ENCODE measurements around the gene MZB1. TPM values are rescaled to one million over a fixed set of nuclear protein-coding genes. Genes with fewer than 3 reads are reported as not detected.

The MZB1 gene
- total RNA-seq, 4 donors from 2014 or later, result 0.49 to 11.0 (median 2.0) TPM

DNA sequence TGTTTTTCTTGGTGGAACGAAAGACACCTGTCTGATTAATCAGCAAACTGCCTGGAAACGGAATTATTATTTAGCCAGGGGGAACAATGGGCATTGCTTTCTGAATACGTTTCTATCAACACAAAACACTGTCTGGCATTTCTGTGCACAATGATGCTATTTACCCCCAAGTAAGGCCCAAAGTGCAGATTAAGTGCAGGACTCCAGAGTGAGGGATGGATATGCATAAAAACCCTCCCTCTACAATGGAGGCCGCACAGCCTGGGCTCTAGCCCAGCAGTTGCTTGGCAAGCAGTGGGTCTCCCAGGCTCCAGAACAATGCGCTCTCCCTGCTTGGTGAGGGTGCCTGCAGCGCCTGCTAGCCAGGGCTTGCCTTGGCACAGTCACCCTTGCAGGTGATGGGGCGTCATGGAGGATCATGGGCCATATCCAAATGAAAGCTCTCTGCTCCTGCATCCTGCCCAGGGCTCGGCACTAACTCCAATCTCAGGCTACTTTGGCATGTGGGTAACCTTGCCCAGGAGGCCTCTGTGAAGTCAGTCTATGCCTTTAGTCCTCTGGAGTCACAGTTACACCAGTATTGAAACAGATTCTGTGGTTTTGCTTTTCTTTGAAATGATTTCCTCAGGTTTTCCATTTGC is 25.6 kb upstream of the MZB1 start:
- H3K27ac ChIP-seq, result peak overlapping the region; percentile 70 to 85 (median 76)
- TF ChIP-seq, protein P1, sequence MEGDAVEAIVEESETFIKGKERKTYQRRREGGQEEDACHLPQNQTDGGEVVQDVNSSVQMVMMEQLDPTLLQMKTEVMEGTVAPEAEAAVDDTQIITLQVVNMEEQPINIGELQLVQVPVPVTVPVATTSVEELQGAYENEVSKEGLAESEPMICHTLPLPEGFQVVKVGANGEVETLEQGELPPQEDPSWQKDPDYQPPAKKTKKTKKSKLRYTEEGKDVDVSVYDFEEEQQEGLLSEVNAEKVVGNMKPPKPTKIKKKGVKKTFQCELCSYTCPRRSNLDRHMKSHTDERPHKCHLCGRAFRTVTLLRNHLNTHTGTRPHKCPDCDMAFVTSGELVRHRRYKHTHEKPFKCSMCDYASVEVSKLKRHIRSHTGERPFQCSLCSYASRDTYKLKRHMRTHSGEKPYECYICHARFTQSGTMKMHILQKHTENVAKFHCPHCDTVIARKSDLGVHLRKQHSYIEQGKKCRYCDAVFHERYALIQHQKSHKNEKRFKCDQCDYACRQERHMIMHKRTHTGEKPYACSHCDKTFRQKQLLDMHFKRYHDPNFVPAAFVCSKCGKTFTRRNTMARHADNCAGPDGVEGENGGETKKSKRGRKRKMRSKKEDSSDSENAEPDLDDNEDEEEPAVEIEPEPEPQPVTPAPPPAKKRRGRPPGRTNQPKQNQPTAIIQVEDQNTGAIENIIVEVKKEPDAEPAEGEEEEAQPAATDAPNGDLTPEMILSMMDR (IDR thresholded peaks at IDR 0.05), result no peak
- no peak for TF ChIP-seq POLR2A (IDR thresholded peaks at IDR 0.05)
- 33 to 34% methylated on average over 6 of the region's 8 CpGs for WGBS, 2 donors

DNA sequence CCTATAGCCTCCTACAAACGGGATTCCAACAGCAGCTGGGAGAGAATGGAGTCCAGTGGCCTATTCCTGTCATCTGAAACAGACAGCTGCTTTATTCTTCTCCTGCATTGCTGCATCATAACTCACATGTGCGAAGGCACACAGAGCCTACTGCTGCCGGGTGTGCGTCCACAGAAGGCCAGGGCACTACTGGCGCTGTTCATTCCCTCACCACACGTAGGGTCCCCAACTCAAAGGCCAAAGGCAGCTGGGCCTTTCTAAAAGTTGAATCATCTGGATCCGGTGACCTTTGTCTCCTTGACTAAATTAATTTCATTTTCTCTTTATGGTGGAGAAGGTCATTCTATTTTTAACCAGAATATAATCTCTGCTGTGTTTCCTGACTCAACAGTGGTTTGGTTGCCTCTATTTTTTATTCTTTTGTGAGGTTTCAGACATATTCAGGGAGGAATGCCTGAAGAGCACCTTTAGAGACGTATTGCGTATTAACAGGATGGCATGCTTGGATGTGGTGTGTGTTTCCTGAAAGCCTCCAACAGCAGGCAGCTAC is 24.9 kb upstream of the MZB1 start:
- DNase-seq, result no peak
- peaks cover 18 to 64% (median 46%) of the 10 kb centered on the region in 3 donors for H3K4me1 ChIP-seq
- TF ChIP-seq, protein P1 (IDR thresholded peaks at IDR 0.05), result peak in 1 of 6 experiments; percentile 7
- no peak for TF ChIP-seq POLR2A (IDR thresholded peaks at IDR 0.05)
- peak overlapping the region; percentile 70 to 85 (median 76) for H3K27ac ChIP-seq
- H3K36me3 ChIP-seq, result peaks cover 0 to 9% (median 0%) of the 10 kb centered on the region in 3 donors
- H3K9me3 ChIP-seq, result no peaks in the 10 kb centered on the region
- intact Hi-C loops (cut with DNase I), result no loop called here
- H3K27me3 ChIP-seq, result no peaks in the 10 kb centered on the region
- no peak overlapping the region for H3K4me3 ChIP-seq
- 25 to 42% methylated on average over 5 to 9 of the region's 9 CpGs for WGBS, 2 donors

More for the DNA sequence above, 25.6 kb upstream of the MZB1 start:
- no peak for DNase-seq
- peaks cover 0 to 12% (median 0%) of the 10 kb centered on the region in 3 donors for H3K36me3 ChIP-seq
- no peaks in the 10 kb centered on the region for H3K9me3 ChIP-seq
- peaks cover 18 to 71% (median 46%) of the 10 kb centered on the region in 3 donors for H3K4me1 ChIP-seq
- H3K27me3 ChIP-seq, result no peaks in the 10 kb centered on the region
- H3K4me3 ChIP-seq, result no peak overlapping the region
- intact Hi-C loops (cut with DNase I), result no loop called here

DNA sequence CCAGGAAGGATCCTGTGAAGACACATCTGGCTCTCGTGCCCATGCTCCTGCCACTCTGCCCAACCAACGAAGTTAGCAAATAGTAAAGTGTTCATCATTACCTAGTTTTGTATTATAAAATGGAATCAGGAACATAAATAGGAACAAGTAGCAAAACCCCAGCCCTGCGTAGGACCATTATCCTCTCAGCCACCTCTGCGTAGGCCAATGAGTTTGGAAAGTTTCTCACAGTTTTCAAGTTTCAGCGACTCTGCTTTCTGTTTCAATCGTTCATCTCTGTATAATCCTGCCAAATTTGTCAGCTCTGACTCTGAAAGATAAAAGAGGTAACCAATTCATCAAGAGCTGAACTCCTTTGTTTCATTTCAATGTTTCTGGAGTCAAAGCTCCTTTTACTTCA is 24.2 kb upstream of the MZB1 start:
- H3K36me3 ChIP-seq, result peaks cover 0 to 2% (median 0%) of the 10 kb centered on the region in 3 donors
- no peaks in the 10 kb centered on the region for H3K9me3 ChIP-seq
- 38 to 52% methylated on average over 6 of the region's 6 CpGs for WGBS, 2 donors
- H3K4me1 ChIP-seq, result peaks cover 18 to 57% (median 46%) of the 10 kb centered on the region in 3 donors
- peak overlapping the region; percentile 12 to 85 (median 76) for H3K27ac ChIP-seq
- no peak for DNase-seq
- TF ChIP-seq, protein P1 (IDR thresholded peaks at IDR 0.05), result no peak
- TF ChIP-seq POLR2A (IDR thresholded peaks at IDR 0.05), result no peak
- H3K27me3 ChIP-seq, result no peaks in the 10 kb centered on the region
- H3K4me3 ChIP-seq, result no peak overlapping the region
- intact Hi-C loops (cut with DNase I), result no loop called here

DNA sequence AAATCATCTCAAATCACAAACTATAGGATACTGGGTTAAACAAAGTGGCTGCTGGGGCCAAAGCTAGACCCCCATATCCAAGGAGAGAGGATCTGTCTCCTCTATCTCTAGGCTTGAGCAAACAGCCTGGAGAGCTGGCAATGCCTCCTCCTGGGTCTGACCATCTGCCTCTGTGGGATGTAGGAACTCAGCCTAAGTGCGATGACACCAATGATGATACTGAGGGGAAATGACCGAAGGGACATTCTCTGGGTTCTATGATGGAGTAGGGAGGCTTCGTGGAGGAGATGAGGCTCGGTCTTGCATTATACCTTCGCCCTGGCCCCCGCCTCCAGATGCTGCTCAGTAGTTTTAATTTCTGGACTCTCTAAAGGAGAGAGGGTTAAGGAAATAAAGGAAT is 23.4 kb upstream of the MZB1 start:
- Histone ChIP-seq H3K4me3 (no peak overlapping the region), H3K4me1 (peaks cover 18 to 49% (median 45%) of the 10 kb centered on the region in 3 donors), H3K27me3 (no peaks in the 10 kb centered on the region), H3K36me3 (no peaks in the 10 kb centered on the region), H3K27ac (no peak overlapping the region), H3K9me3 (no peaks in the 10 kb centered on the region)
- 94 to 98% methylated on average over 6 of the region's 6 CpGs for WGBS, 2 donors
- TF ChIP-seq, protein P1 (IDR thresholded peaks at IDR 0.05), result no peak
- TF ChIP-seq POLR2A (IDR thresholded peaks at IDR 0.05), result no peak
- intact Hi-C loops (cut with DNase I), result no loop called here
- DNase-seq, result no peak

DNA sequence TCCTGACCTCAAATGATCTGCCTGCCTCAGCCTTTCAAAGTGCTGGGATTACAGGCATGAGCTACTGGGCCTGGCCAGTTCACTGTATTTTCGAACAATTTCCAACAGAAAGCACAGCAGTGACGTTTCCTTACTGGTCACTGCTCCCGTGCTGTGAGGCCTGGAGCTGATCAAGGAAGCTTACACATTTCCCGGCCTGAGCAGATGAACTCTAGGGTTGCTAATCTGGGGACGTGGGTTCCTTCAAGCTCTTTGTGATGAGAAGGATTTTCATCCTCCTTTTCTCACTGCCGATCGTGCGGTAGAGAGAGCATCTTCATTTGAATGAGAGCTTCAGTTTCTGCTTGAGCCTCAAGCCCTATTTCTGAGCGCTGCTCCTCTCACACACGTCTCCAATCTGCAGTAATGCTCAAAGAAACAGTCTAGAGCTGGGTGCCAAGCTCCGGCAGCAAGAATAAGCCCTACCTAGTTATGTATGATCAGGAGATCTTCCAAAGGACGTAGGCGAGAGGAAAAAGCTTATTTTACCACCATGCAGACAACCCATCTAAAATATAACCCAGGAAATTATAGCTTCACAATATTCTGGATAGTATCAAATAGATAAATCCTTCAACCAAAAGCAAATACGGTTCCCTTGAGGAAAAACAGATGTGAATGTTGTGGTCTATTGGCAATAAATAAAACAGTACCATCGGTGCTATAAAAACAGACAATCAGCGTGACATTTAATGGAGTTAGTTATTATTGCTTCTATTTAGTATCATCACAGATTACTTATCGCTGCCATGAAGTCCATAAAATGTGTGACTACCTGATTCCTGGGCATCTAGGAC is 21.5 kb upstream of the MZB1 start:
- Histone ChIP-seq H3K4me3 (no peak overlapping the region), H3K27ac (no peak overlapping the region), H3K4me1 (peaks cover 10 to 49% (median 26%) of the 10 kb centered on the region in 3 donors), H3K9me3 (no peaks in the 10 kb centered on the region), H3K36me3 (no peaks in the 10 kb centered on the region), H3K27me3 (no peaks in the 10 kb centered on the region)
- no peak for DNase-seq
- TF ChIP-seq POLR2A (IDR thresholded peaks at IDR 0.05), result no peak
- TF ChIP-seq, protein P1 (IDR thresholded peaks at IDR 0.05), result no peak
- WGBS, 2 donors, result 87 to 91% methylated on average over 17 of the region's 17 CpGs
- intact Hi-C loops (cut with DNase I), result no loop called here

Measured in esophagus squamous epithelium (tissue), 5 donors.